Fibroblast of peridontal ligament (primary cell): ENCODE results near the gene RSPO4.

ENCODE experiments used
- DNase-seq: peaks from one replicate; pipeline ENCODE4 v3.0.0-alpha.2; 2010; ENCODE audit errors: extremely low read depth

Gene RSPO4

GRCh38 chr20:910132-910869, 91.8 kb downstream of the RSPO4 start:
- DNase-seq = peak; percentile 78

- DNase-seq = no peak
Observed at GRCh38 chr20:909641-910040, 92.5 kb downstream of the RSPO4 start.
